Activated CD8-positive, alpha-beta T cell treated with anti-CD3 and anti-CD28 coated beads for 36 hours (primary cell): Measurements from ENCODE around the gene SLC40A1. TPM values are rescaled to one million over a fixed set of nuclear protein-coding genes. Genes with fewer than 3 reads are reported as not detected.
"Not testable (repeated sequence)": the region's sequence is repeated elsewhere in the genome, so short reads cannot be mapped to it uniquely, and the experiment has no call there.

Source experiments
- ATAC-seq: fragments of 200-7000 bp; cut with Tn5 transposase; one replicate; pipeline ENCODE4 v1.10.0; 2021; ENCODE audit warnings: mild to moderate bottlenecking, moderate library complexity
- CTCF ChIA-PET: fragments of 350-600 bp; sonication (Branson Sonifier 250); formaldehyde crosslinking; loops from one replicate; lab custom pipeline; 2021; ENCODE audit warnings: antibody characterized with exemption; lab: Charles Lee
- POLR2A ChIA-PET: fragments of 350-600 bp; sonication (Branson Sonifier 250); formaldehyde crosslinking; loops from one replicate; lab custom pipeline; 2021; ENCODE audit warnings: antibody characterized with exemption; lab: Charles Lee
- DNase-seq: peaks from one replicate; pipeline ENCODE4 v3.0.0-alpha.2; 2020
- H3K27ac Mint-ChIP-seq: one replicate; pipeline ENCODE4 v1.8.0; 2021; ENCODE audit warnings: mild to moderate bottlenecking, mixed read lengths
- H3K27me3 Mint-ChIP-seq: one replicate; pipeline ENCODE4 v1.8.0; 2021; ENCODE audit warnings: mixed read lengths
- H3K36me3 Mint-ChIP-seq: one replicate; pipeline ENCODE4 v1.8.0; 2021; ENCODE audit warnings: low read depth, mixed read lengths
- H3K4me1 Mint-ChIP-seq: one replicate; pipeline ENCODE4 v1.8.0; 2021; ENCODE audit warnings: low read depth, mixed read lengths
- H3K4me3 Mint-ChIP-seq: one replicate; pipeline ENCODE4 v1.8.0; 2021; ENCODE audit warnings: mild to moderate bottlenecking, moderate library complexity, mixed read lengths
- H3K9me3 Mint-ChIP-seq: one replicate; pipeline ENCODE4 v1.8.0; 2021; ENCODE audit warnings: mixed read lengths
- CTCF ChIP-seq: fragments of 200-600 bp; IDR thresholded peaks from one replicate; pipeline ENCODE4 v1.8.0; 2022; ENCODE audit warnings: antibody characterized with exemption, mild to moderate bottlenecking
- intact Hi-C: fragments of 100-400 bp; cut with micrococcal nuclease; formaldehyde crosslinking; loops from one replicate; pipeline ENCODE4 v1.10.0; 2022
- total RNA-seq, 2 experiments: library from RNA; stranded (reverse); gene quantifications; one replicate each; pipeline ENCODE4 v1.2.3, GENCODE V29; 2021

Gene SLC40A1
- total RNA-seq, 2 experiments from 2014 or later, result 1.2 to 1.5 TPM

GRCh38 chr2:189609423-189609816 is 28.8 kb upstream of the SLC40A1 start:
- H3K4me3 Mint-ChIP-seq, result no peak overlapping the region
- H3K27me3 Mint-ChIP-seq, result no peaks in the 10 kb centered on the region
- CTCF ChIA-PET, result no interaction called here
- no peaks in the 10 kb centered on the region for H3K36me3 Mint-ChIP-seq
- no peaks in the 10 kb centered on the region for H3K9me3 Mint-ChIP-seq
- POLR2A ChIA-PET, result no interaction called here
- H3K4me1 Mint-ChIP-seq, result peaks cover 3% of the 10 kb centered on the region
- intact Hi-C loops, result no loop called here
- DNase-seq, result no peak
- no peak for ATAC-seq
- TF ChIP-seq CTCF, result no peak
- H3K27ac Mint-ChIP-seq, result no peak overlapping the region

- Mint-ChIP-seq H3K36me3 (no peaks in the 10 kb centered on the region), H3K4me1 (peaks cover 3% of the 10 kb centered on the region), H3K9me3 (no peaks in the 10 kb centered on the region), H3K27me3 (no peaks in the 10 kb centered on the region), H3K27ac (no peak overlapping the region), H3K4me3 (no peak overlapping the region)
- TF ChIP-seq CTCF, result no peak
- POLR2A ChIA-PET, result no interaction called here
- ATAC-seq (no peak), DNase-seq (no peak)
- CTCF ChIA-PET, result interaction anchor here (0.8 kb wide), 2 partner anchors 21 to 31 kb away, joined by 3 read pairs; no protein-coding TSS in a partner anchor
- intact Hi-C loops, result no loop called here
Observed at GRCh38 chr2:189608795-189609422, 28.3 kb upstream of the SLC40A1 start.

GRCh38 chr2:189608170-189608569 is 27.6 kb upstream of the SLC40A1 start:
- ATAC-seq (no peak), DNase-seq (no peak)
- no peak overlapping the region for H3K4me3 Mint-ChIP-seq
- peaks cover 2% of the 10 kb centered on the region for H3K4me1 Mint-ChIP-seq
- H3K27ac Mint-ChIP-seq, result no peak overlapping the region
- no peaks in the 10 kb centered on the region for H3K27me3 Mint-ChIP-seq
- intact Hi-C loops, result no loop called here
- no peaks in the 10 kb centered on the region for H3K36me3 Mint-ChIP-seq
- ChIA-PET POLR2A (no interaction called here), CTCF (interaction anchor here (0.8 to 0.9 kb wide), 3 partner anchors 22 to 31 kb away, joined by 3 read pairs; no protein-coding TSS in a partner anchor)
- no peak for TF ChIP-seq CTCF
- no peaks in the 10 kb centered on the region for H3K9me3 Mint-ChIP-seq

DNA sequence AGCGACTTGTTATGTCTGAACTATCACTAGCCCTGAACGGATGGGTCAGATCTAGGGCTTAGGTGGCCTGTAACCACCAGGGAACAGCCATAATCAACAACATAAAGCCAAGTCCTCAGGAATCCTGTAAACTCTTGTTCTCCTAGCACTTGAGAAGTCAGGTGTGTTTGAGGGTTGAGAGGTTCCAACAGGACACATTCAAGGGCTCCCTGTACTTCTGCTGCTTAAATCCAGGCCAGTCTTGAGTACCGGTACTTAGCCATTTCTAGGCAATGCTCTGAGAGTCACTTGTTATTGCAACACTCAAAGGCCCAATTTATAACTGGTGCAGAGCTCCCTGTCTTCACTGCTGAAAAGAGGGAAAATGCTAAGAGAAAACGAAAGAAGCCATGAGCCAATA is 21.6 kb upstream of the SLC40A1 start:
- no peak for ATAC-seq
- ChIA-PET POLR2A (no interaction called here), CTCF (no interaction called here)
- Mint-ChIP-seq H3K4me3 (no peak overlapping the region), H3K36me3 (no peaks in the 10 kb centered on the region), H3K27ac (no peak overlapping the region), H3K4me1 (no peaks in the 10 kb centered on the region), H3K27me3 (no peaks in the 10 kb centered on the region), H3K9me3 (no peaks in the 10 kb centered on the region)
- intact Hi-C loops, result no loop called here
- no peak for TF ChIP-seq CTCF
- no peak for DNase-seq

GRCh38 chr2:189601652-189602051 is 21.1 kb upstream of the SLC40A1 start:
- POLR2A ChIA-PET, H3K36me3 Mint-ChIP-seq, H3K4me1 Mint-ChIP-seq, ATAC-seq, H3K27ac Mint-ChIP-seq, DNase-seq, H3K4me3 Mint-ChIP-seq, H3K9me3 Mint-ChIP-seq, intact Hi-C loops, CTCF ChIA-PET, H3K27me3 Mint-ChIP-seq: not testable (repeated sequence)
